Endothelial cell of umbilical vein (primary cell): ENCODE results near the gene ARMC3.

ENCODE experiments used
- CTCF ChIP-seq, 2 donors: IDR thresholded peaks; 1 replicate in 1 of 2; 2 replicates in 1 of 2; pipeline ENCODE4 v1.5.1; 2011; ENCODE audit warnings: low read length in 2 of 2, mild to moderate bottlenecking in 2 of 2, moderate library complexity in 2 of 2, control low read depth in 1 of 2, inconsistent platforms in 1 of 2, low read depth in 1 of 2; ENCODE audit not compliant: insufficient read depth in 1 of 2; ENCODE audit errors: extremely low read depth in 1 of 2
- EZH2 ChIP-seq: IDR thresholded peaks from 2 replicates; pipeline ENCODE4 v1.6.1; 2012; ENCODE audit warnings: borderline replicate concordance, low read depth, mild to moderate bottlenecking, moderate library complexity, low read length, inconsistent platforms; ENCODE audit not compliant: severe bottlenecking
- FOS ChIP-seq: IDR thresholded peaks from 2 replicates; pipeline ENCODE4 v1.6.1; 2011; ENCODE audit warnings: mild to moderate bottlenecking, low read length, moderate library complexity, borderline replicate concordance; ENCODE audit not compliant: insufficient read depth
- GATA2 ChIP-seq: IDR thresholded peaks from 2 replicates; pipeline ENCODE4 v1.7.0; 2011; ENCODE audit warnings: low read depth, mild to moderate bottlenecking, moderate library complexity, mixed read lengths, low read length; ENCODE audit not compliant: insufficient read length, insufficient read depth
- JUN ChIP-seq: IDR thresholded peaks from 2 replicates; pipeline ENCODE4 v1.6.1; 2011; ENCODE audit warnings: borderline replicate concordance, low read depth; ENCODE audit not compliant: insufficient read length, insufficient read depth
- MAX ChIP-seq: IDR thresholded peaks from 2 replicates; pipeline ENCODE4 v1.6.1; 2011; ENCODE audit not compliant: insufficient read depth, insufficient read length
- MYC ChIP-seq: IDR thresholded peaks from one replicate; pipeline ENCODE4 v1.6.1; 2011; ENCODE audit warnings: mild to moderate bottlenecking, low read depth, low read length
- POLR2A ChIP-seq: IDR thresholded peaks from 2 replicates; pipeline ENCODE4 v1.6.1; 2012; ENCODE audit warnings: low read depth, mild to moderate bottlenecking, control low read depth, low read length
- POLR2AphosphoS5 ChIP-seq: IDR thresholded peaks from 2 replicates; pipeline ENCODE4 v1.6.1; 2012; ENCODE audit warnings: low read depth, mild to moderate bottlenecking, control low read depth, low read length, moderate library complexity; ENCODE audit not compliant: insufficient read depth

- TF ChIP-seq FOS: no peak
- TF ChIP-seq CTCF (IDR thresholded peaks at IDR 0.05; ENCODE audit: extremely low read depth in 1 of 2, insufficient read depth in 1 of 2, low read depth in 1 of 2, low read length in 2 of 2): no peak
- no peak for TF ChIP-seq MAX
- no peak for TF ChIP-seq EZH2
- no peak for TF ChIP-seq MYC
- TF ChIP-seq POLR2A: no peak
- TF ChIP-seq POLR2AphosphoS5: no peak
- TF ChIP-seq GATA2: no peak
- TF ChIP-seq JUN: no peak
Measured at GRCh38 chr10:23078114-23078513, 150.3 kb downstream of the ARMC3 start.
